ENCODE results near the gene OSM.
A peak's percentile ranks its signal among the peaks of the same experiment; 100 is the strongest.
"Not testable (repeated sequence)": the region's sequence is repeated elsewhere in the genome, so short reads cannot be mapped to it uniquely, and the experiment has no call there.

Gene OSM

DNA sequence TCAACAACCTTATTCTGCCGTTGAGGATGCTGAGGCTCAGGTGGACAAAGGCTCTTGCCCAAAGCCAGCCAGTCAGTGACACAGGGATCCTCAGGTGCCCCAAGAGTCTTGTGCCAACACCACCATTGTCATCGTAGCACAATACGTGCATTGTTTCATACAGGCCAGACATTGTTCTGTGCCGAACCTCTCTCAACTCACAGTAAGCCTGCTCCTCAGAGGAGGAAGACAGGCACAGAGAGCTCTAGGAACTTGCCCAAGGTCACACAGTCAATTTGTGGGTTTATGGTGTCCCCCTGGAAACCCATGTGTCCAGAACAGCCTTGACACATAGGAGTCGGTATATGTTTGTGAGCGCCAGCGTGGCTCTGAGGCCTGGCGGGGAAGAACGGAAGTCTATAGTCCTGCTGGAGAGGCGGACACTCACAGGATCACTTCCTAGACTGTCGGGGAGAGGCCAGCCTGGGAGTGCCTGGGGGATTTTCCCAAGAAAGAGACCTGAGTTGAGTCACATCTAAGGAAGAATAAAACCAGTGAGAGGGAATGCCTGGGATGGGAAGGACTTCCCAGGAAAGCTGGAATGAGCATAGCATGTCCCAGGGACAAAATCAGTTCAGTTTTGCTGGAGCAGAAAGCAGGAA is 40.3 kb downstream of the OSM start:
- no peak for DNase-seq (ENCODE audit: low read depth)

DNA sequence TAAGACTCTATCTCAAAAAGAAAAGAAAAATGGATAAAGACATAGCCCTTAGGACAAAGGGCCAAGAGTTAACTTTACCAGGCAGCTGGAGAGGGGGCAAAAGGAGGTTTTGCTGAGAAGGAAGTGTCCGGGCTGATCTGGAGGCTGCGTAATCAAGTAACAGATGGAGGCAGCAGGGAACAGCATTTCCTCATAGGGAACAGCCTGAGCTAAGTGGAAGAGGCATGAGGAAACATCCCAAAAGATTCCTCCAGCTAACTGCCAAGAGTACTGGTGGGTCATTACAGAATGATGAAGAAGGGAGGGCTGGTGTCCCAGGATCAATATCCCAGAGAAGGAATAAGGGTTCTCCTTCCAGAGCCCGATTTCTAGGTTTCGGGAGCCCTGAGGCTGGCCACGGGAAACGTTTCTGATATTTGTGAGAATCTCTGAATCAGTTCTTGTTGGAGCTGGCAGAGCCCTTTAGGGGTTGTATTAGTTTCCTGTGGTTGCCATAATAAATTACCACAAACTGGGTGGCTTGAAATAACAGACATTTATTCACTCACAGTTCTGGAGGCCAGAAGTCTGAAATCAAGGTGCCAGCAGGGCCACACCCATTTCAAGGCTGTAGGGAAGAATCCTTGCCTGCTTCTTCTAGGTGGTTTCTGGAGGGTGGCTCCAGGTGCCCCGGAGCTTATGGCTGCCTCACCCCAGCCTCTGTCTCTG is 41.3 kb downstream of the OSM start:
- no peak for DNase-seq (ENCODE audit: low read depth)

DNA sequence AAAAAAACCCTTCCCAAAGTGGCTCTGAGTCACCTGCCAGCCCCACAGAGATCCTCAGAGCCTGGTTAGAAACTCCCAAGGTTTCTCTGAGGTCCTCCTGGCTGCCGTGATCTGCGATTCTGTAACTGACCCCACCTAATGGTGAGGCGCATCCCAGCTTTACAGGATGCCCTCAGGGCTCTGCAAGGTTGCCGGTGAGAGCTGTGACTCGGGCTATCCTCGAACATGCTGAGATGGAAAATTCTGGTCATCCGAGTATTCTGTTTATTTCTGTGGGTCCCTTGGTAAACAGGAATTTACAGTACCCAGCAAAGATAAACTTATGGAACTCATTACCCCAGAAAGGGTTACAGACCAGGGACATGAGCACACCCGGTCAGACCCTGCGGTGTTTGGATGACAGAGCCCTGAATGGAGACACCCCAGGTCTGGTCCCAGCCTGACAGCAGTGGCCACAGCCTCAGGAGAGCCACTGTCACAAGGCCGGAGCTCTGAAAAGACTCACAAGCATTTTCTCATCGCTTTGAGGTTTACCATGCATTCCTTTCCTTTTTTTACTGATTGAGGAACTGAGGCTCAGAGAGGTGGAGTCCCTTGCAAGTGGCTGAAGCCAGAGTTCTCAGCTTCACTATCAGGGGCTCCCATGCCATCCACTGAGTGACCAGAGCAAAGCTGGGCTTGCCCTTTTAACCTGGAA is 42.3 kb downstream of the OSM start:
- no peak for DNase-seq (ENCODE audit: low read depth)

DNA sequence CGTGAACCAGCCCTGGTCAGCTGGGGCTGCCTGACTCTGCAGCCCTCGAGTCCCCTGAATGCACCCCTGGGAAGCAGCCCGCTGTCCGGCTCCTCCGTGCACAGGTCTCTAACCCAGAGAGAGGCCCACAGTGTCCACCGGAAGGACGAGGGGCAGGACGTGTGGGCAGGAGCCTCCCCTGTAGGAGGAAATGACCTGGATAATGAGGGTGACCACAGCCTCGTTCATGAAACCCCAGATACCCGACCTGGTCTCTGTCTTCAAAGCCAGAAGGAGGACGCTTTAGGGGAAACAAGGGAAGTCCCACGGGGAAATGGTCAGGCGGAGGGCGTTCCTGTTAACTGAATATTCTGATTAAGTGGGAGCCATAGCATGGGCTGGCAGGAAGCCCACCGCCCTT is 43.3 kb downstream of the OSM start:
- DNase-seq (ENCODE audit: low read depth), result no peak

DNA sequence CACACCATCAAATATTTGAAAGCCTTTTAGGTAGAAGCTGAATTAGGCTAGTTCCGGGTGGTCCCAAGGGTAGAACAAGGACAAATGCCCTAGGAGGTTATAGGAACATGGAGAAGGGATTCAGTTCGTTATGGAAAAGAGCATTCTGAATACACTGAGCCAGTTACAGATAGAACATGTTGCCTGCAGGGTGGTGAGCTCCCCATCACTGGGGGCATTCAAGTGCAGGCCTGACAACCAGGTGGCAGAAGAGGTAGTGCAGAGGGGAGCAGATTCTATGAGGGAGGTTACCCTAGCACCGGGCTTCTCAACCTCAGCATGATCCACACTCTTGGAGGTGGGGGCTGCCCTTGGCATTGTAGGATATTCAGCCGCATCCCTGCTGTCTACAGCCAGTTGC is 44.3 kb downstream of the OSM start:
- no peak for DNase-seq (ENCODE audit: low read depth)

DNA sequence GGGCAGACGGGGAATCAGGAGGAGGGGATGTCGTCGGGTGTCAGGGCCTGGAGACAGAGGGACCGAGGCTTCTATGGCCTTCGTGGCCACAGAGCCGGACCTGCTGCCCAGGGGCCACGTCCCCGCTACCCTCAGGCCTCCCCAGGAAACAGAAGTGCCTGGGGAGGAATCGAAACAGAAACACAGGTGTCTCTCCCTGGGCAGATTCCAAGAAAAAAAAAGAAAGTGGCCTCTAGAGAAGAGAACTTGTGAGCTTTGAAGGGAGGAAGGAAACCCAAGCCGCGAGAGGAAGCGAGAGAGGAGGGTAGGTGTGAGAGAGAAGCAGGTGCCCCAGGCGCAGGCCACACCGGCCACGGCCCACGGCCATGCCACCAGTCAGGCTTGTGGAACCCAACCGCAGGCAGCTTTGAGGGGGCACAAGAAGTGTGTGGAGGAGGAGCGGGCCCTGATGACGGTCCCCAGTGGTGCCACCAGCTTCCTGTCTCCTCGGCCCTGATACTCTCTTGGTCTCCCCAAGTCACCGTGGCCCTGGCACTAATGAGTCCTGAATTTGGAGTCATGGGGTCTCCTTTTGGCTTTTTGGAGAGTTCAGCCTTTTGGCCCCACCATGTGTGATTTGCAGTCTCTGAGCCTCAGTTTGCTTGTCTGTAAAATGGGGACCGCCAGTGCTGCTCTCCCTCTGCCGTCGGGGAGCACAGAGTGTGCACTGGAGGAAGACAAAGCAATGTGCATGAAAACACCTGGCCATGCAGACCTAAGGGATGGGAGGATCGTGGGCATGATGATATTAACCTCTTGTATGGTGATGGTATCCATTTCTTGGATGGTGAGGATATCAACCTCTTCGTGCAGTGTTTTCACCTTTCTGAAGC is 45.3 kb downstream of the OSM start:
- peak; percentile 40 for DNase-seq (ENCODE audit: low read depth)

DNA sequence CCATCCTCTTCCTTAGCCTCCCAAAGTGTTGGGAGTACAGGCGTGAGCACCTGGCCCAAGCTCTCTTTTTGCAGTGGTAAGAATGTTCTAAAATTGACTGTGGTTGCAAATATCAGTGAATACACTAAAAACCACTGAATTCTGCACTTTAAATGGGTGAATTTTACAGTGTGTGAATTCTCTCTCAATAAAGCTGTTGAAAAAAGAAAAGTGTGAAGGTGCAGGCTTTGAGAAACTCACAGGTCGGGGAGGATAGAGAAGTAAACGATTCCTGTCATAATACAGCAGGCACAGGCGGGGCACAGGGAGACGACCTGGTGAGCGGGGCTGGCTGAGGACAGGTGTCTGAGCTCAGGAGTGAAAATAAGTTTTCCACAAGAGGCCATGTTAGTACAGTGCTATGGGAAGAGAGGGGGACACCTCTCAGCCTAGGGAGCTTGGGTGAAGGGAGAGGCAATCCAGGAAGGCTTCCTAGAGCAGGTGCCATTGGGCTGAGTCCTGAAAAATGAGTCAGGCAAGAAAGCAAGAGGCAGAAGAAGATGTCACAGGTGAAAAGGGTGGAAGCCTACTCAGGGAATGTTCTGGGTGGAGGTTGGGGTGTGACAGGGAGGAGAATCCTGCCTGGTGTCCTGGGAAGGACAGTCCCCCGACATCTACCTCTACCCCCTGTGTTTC is 46.2 kb downstream of the OSM start:
- DNase-seq (ENCODE audit: low read depth), result no peak

DNA sequence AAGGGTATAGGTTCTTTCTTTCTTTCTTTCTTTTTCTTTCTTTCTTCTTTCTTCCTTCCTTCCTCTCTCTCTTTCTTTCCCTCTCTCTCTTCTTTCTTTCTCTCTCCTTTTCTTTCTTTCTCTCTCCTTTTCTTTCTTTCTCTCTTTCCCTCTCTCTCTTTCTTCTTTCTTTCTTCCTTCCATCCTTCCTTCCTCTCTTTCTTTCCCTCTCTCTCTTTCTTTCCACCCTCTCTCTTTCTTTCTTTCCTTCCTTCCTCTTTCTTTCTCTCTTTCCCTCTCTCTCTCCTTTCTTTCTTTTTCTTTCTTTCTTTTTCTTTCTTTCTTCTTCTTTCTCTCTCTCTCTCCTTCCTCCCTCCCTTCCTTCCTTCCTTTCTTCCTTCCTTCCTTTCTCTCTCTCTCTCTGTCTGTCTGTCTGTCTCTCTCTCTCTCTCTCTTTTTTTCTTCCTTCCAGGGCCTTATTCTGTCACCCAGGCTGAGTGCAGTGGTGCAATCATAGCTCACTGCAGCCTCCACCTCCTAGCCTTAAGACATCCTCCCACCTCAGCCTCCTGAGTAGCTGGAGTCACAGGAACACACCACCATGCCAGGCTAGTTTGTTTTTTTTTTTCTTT is 46.9 kb downstream of the OSM start:
- no peak for DNase-seq (ENCODE audit: low read depth)

DNA sequence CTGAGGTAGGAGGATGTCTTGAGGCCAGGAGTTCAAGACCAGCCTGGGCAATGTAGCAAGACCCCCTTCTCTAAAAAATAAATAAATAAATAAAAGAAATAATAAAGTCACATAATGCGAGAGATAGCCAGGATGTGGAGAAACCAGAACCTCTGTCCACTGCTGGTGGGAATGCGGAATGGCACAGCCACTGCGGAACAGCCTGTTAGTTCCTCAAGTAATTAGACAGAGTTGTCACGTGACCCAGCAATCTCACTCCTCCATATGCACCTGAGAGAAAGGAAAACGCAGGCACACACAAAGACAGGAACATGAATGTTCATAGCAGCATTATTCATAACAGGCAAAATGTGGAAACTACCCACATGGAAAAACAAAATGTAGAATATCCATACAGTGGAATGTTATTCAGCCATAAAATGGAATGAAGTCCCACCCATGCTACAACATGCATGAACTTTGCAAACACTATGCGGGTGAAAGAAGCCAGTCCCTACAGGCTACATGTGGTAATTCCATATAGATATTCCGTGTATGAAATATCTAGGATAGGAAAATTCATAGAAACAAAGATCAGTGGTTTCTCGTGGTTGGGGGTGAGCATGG is 47.5 kb downstream of the OSM start:
- DNase-seq (ENCODE audit: low read depth), result no peak

DNA sequence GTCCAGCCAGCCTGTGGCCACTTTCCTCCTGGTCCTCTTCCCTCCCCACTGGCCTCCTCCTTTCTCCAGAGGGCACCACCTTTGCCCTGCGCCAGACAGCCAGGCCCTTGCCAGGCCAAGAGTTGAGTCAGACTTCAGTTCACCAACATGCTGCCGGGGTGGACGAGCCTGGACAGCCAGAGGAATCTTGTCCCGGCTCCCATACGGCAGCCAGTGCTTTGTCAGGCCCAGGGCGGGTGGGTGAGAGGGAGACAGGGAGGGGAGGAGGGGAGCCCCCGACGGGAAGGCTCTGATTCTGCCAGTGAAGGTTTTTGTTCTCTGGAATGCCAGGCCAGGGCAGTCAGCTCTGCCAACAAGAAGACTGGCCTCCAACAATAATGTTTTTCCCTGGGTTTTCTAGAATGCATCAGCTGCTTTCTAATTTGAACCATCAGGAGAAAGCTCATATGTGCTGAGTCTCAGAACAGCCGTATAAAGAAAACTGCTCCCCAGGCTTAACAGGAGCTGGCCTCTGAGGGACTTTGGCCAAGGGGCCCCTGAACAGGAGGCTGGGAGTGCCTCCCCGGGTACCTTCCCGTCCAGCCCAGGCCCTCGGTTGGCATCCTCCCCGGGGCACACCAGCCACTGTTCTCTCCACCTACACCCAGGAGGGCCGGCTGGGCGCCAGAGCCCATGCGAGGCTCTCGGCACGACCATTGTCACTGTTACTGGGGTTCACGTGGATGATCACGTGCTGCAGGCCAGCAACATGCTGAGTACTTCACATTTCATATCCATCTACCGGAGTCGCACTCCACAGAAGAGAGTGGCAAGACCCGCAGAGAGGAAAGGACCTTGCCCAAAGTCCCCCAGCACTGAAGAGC is 48.7 kb downstream of the OSM start:
- no peak for DNase-seq (ENCODE audit: low read depth)

DNA sequence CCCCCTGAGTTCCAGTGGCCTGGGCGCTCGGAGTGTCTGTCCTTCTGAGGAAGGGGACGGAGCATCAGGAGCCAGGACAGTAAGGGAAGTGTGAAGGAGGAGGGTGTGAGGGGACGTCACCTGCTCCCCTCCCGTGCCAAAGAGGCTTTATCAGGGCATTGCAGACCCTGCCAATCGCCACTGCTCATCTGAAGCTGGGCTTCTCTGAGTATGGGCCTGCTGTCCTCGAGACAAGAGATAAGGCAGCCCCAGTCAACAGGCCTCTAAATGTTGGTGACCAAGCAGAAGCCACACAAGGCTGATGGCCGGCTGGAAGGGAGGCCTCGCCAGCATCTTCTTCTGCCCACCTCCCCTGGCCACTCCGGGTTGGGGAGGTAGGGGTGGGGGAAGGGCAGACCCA is 49.9 kb downstream of the OSM start:
- no peak for DNase-seq (ENCODE audit: low read depth)

DNA sequence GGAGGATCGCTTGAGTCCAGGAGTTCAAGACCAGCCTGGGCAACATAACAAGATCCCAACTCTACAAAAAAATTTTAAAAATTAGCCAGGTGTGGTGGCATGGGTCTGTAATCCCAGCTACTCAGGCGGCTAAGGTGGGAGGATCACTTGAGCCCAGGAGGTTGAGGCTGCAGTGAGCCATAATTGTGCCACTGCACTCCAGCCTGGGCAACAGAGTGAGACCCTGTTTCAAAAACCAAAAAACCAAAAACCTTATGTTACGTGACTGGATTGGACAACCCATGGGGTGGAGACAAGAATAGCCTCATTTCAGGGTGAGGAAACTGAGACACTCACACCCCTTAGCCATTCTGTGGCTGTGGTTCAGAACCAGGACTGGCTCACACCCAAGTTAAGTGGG is 50.4 kb downstream of the OSM start:
- DNase-seq (ENCODE audit: low read depth), result not testable (repeated sequence)

DNA sequence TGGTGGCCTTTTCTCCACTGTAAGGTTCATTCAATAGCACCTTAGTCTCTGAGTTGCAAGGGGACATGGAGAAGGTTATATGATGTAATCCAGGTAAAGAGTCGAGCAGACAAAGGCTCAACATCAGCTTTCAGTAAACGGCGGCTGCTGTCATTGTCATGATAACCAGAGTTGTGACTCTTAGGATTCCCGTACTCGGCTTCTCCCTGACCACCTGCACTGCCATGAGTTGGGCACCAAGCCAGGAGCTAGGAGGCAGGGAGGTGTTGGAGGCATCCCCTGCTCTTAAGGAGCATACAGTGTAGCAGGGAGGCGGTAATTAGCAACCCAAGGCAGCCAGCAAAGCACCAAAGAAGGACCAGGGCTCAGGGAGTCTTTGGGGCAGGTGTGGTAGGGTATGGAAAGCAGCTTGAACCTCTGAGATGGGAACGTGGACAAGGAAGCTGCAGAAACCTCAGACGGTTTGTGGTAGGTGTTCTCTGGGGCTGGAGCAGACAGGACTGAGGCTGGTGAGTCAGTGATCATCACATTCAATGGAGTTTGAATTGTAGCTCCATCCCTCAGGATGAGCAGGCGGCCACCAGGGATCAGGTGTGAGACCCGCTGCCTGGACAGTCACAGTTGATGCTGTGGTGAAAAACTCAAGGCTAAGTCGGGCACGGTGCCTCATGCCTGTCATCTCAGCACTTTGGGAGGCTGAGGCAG is 51.8 kb downstream of the OSM start:
- DNase-seq (ENCODE audit: low read depth), result no peak

DNA sequence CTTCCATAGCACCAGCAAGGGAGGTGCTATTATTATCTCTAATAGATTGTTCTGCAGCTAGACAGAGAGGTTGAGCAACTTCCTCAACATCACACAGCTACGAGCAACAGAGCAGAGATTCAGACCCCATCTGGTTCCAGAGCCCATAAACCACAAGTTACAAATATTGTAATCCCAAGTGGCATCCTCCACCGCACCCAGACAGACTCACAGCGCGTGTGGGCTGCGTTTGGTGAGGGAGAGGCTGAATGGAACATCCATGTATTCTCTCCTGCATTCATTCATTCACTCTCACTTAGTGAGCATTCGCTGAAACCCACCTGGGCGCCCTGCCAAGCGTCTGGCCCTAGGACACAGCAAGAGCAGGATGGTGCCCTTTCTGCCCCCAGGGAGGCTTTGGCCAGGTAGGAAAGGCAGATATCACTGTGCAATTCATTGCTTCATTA is 53.6 kb downstream of the OSM start:
- no peak for DNase-seq (ENCODE audit: low read depth)

All from activated gamma-delta T cell treated with anti-CD3 and anti-CD28 coated beads, Interleukin-2, amount 50 U/mL, for 16 hours (primary cell).